Measurements from ENCODE around the gene GPATCH3. TPM values are rescaled to one million over a fixed set of nuclear protein-coding genes. Genes with fewer than 3 reads are reported as not detected.

Gene GPATCH3
- total and polyA plus RNA-seq, 2 of the 8 experiments (the other 6 are each of a cell fraction or from before 2014, with no cell fraction given) = 7.9 to 17.4 TPM

DNA sequence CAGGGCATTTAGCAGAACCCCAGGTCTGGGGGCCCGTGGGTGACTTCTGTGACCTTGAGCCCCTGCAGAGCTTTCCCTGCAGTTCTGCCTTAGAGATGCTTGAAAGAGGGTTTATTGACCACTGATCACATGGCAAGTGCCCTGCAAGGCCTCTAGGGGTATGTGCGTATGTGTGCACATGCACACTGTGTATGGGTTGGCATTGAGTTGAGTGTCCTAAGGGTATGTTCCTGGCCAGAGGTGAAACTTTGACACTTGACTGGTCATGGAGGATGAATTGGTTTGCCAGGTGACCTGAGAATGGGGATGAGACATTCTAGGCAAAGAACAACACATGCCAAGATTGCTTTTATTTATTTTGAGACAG lies 38.4 kb upstream of the GPATCH3 start:
- no peak overlapping the region for H4K5ac ChIP-seq (ENCODE audit: insufficient read length, low read depth, low read length)
- H3K56ac ChIP-seq (replicated peaks; ENCODE audit: insufficient read length, low read depth, low read length) = no peak overlapping the region
- H2AFZ ChIP-seq (ENCODE audit: low read length) = no peak overlapping the region
- no peak overlapping the region for H4K8ac ChIP-seq (ENCODE audit: extremely low read depth, insufficient read depth, low read length)
- TF ChIP-seq SIN3A (conservative IDR thresholded peaks at IDR 0.05 in 1 of 2, IDR thresholded peaks at IDR 0.05 in 1 of 2; ENCODE audit: low read depth in 1 of 2, low read length in 2 of 2) (no peak), SRF (IDR thresholded peaks at IDR 0.05; ENCODE audit: low read depth, low read length) (no peak), CHD2 (IDR thresholded peaks at IDR 0.05; ENCODE audit: low read length) (no peak), TBP (IDR thresholded peaks at IDR 0.05; ENCODE audit: low read depth, low read length) (no peak), EZH2 (IDR thresholded peaks at IDR 0.05; ENCODE audit: low read depth, low read length, severe bottlenecking) (no peak), SUZ12 (IDR thresholded peaks at IDR 0.05; ENCODE audit: low read length) (no peak), BCL11A (IDR thresholded peaks at IDR 0.05; ENCODE audit: low read depth in 2 of 2, low read length in 2 of 2) (no peak), BACH1 (IDR thresholded peaks at IDR 0.05; ENCODE audit: low read length) (no peak), JUND (IDR thresholded peaks at IDR 0.05; ENCODE audit: low read length) (no peak), YY1 (IDR thresholded peaks at IDR 0.05; ENCODE audit: low read depth, low read length) (no peak), MAFK (IDR thresholded peaks at IDR 0.05; ENCODE audit: low read depth, low read length) (no peak), JUN (IDR thresholded peaks at IDR 0.05; ENCODE audit: low read depth, low read length) (no peak), KDM5A (IDR thresholded peaks at IDR 0.05; ENCODE audit: low read length) (no peak), PHF8 (conservative IDR thresholded peaks at IDR 0.05; ENCODE audit: low read depth, low read length) (no peak), KDM4A (IDR thresholded peaks at IDR 0.05; ENCODE audit: low read depth, low read length, severe bottlenecking) (no peak)
- no peaks in the 10 kb centered on the region for H3K27me3 ChIP-seq (replicated peaks in 1 of 4; ENCODE audit: control insufficient read depth in 3 of 4, extremely low read depth in 1 of 4, insufficient read depth in 3 of 4, low read length in 3 of 4)
- CTCF ChIA-PET (ENCODE audit: partially characterized antibody) = interaction anchor here (0.9 to 1.1 kb wide), 4 partner anchors 12 to 48 kb away, joined by 3 to 4 read pairs (median 3); no protein-coding TSS in a partner anchor
- POLR2A ChIA-PET (ENCODE audit: partially characterized antibody) = interaction anchor here (1.8 to 2.8 kb wide), 2 partner anchors 9 to 11 kb away, joined by 6 to 26 read pairs; no protein-coding TSS in a partner anchor
- H3K9me3 ChIP-seq (ENCODE audit: insufficient read depth in 2 of 2, low read depth in 1 of 2, low read length in 1 of 2) = no peaks in the 10 kb centered on the region
- no peak overlapping the region for H3K23ac ChIP-seq (ENCODE audit: insufficient read length)
- H2BK5ac ChIP-seq (ENCODE audit: low read depth, low read length) = no peak overlapping the region
- H3K36me3 ChIP-seq (ENCODE audit: control insufficient read depth in 2 of 4, insufficient read depth in 4 of 4, low read length in 3 of 4) = peaks cover 18 to 60% (median 36%) of the 10 kb centered on the region in 4 experiments
- H2BK20ac ChIP-seq (ENCODE audit: low read length) = no peak overlapping the region
- no peak overlapping the region for H3K18ac ChIP-seq (ENCODE audit: extremely low read depth, low read length)
- FAIRE-seq = no peak
- H3K4ac ChIP-seq (replicated peaks; ENCODE audit: insufficient read length, low read depth, low read length) = no peak overlapping the region
- DNase-seq (ENCODE audit: low read depth in 1 of 2, low spot score in 2 of 2) = no peak
- H3K23me2 ChIP-seq (ENCODE audit: low read depth, low read length) = no peaks in the 10 kb centered on the region
- peaks cover 0 to 3% (median 0%) of the 10 kb centered on the region in 4 experiments; a peak in 1 of 7 replicates for H3K4me1 ChIP-seq (replicated peaks in 1 of 4; ENCODE audit: control insufficient read depth in 3 of 4, insufficient read depth in 4 of 4, low read length in 3 of 4)
- no peak overlapping the region for H3K14ac ChIP-seq (ENCODE audit: insufficient read length)
- peaks cover 8 to 19% of the 10 kb centered on the region in 2 experiments for H4K20me1 ChIP-seq (replicated peaks in 1 of 2; ENCODE audit: control insufficient read depth in 1 of 2, insufficient read depth in 2 of 2, low read length in 2 of 2)
- no peak overlapping the region for H2BK15ac ChIP-seq (ENCODE audit: low read length)
- H3K79me2 ChIP-seq (ENCODE audit: control insufficient read depth in 1 of 2, insufficient read depth in 2 of 2, low read length in 2 of 2) = peaks cover 0 to 24% of the 10 kb centered on the region in 2 experiments; a peak in 2 of 4 replicates
- no peak overlapping the region for H3K27ac ChIP-seq (ENCODE audit: low read depth, low read length)
- no peak overlapping the region for H3K4me3 ChIP-seq (ENCODE audit: extremely low read depth in 1 of 4, insufficient read depth in 2 of 4, low read depth in 3 of 4, low read length in 4 of 4)
- H2BK120ac ChIP-seq (replicated peaks; ENCODE audit: low read depth, low read length) = no peak overlapping the region
- H3K4me2 ChIP-seq (ENCODE audit: insufficient read depth in 1 of 2, low read depth in 2 of 2, low read length in 2 of 2) = no peak overlapping the region
- H3K9ac ChIP-seq (replicated peaks in 1 of 4; ENCODE audit: extremely low read depth in 1 of 4, low read depth in 3 of 4, low read length in 3 of 4) = no peak overlapping the region
- WGBS, 2 experiments (ENCODE audit: extremely low coverage in 1 of 2, insufficient coverage in 1 of 2, insufficient read length in 1 of 2, insufficient replicate concordance in 2 of 2, low coverage in 1 of 2, low lambda C conversion rate in 2 of 2, missing lambda C conversion rate in 1 of 2) = 93% methylated on average over 2 of the region's 2 CpGs; no CpG with 5 or more reads in 1 of the 2 experiments
- H2BK12ac ChIP-seq (ENCODE audit: low read depth, low read length) = no peak overlapping the region
- H4K91ac ChIP-seq (replicated peaks; ENCODE audit: insufficient read length, low read length) = no peak overlapping the region
- H2AK5ac ChIP-seq (ENCODE audit: low read depth, low read length) = no peak overlapping the region
- peaks cover 8% of the 10 kb centered on the region; the same call in 1 of the 2 replicates for H3K79me1 ChIP-seq (ENCODE audit: low read depth, low read length)

Measured in H1 (cell line).